HFF-Myc (cell line): ENCODE measurements around the gene RNF10.
A peak's percentile ranks its signal among the peaks of the same experiment; 100 is the strongest.

ENCODE experiments used
- DNase-seq: peaks from one replicate; pipeline ENCODE4 v3.0.0-alpha.2; 2011; ENCODE audit warnings: low read depth; ENCODE audit errors: extremely low read depth
- H3K4me3 ChIP-seq: replicated peaks from 2 replicates; pipeline ENCODE4 v1.5.1; 2011; ENCODE audit warnings: low read depth, mild to moderate bottlenecking, control low read depth, low read length
- TF ChIP-seq, protein P1 (sequence below): IDR thresholded peaks from 2 replicates; pipeline ENCODE4 v1.5.1; 2012; ENCODE audit warnings: mild to moderate bottlenecking, low read depth, low read length, control low read depth; ENCODE audit errors: missing control alignments

RNF10 gene

GRCh38 chr12:120536064-120536791 lies 2.1 kb downstream of the RNF10 start:
- TF ChIP-seq, protein P1, sequence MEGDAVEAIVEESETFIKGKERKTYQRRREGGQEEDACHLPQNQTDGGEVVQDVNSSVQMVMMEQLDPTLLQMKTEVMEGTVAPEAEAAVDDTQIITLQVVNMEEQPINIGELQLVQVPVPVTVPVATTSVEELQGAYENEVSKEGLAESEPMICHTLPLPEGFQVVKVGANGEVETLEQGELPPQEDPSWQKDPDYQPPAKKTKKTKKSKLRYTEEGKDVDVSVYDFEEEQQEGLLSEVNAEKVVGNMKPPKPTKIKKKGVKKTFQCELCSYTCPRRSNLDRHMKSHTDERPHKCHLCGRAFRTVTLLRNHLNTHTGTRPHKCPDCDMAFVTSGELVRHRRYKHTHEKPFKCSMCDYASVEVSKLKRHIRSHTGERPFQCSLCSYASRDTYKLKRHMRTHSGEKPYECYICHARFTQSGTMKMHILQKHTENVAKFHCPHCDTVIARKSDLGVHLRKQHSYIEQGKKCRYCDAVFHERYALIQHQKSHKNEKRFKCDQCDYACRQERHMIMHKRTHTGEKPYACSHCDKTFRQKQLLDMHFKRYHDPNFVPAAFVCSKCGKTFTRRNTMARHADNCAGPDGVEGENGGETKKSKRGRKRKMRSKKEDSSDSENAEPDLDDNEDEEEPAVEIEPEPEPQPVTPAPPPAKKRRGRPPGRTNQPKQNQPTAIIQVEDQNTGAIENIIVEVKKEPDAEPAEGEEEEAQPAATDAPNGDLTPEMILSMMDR, result no peak
- peak overlapping the region; percentile 84 for H3K4me3 ChIP-seq
- no peak for DNase-seq

DNA sequence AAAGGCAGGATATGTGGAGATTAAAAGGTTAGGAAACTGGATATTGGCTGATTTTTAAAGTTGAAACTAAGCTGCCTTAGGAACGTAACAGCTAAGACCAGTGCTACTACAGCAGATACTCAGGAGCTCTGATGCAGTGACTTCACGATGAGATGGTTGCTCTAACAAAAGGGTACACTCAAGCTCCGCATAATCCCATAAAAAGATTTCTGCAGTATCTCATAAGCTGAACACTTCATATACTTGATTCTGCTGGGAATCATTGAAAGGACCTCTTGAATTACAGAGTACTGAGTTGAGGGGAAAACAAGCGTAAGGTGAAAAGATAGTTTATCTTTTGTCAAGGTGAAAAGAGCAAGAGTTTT lies 3.7 kb downstream of the RNF10 start:
- DNase-seq, result no peak
- TF ChIP-seq, protein P1, result no peak
- H3K4me3 ChIP-seq, result peak overlapping the region; percentile 84

DNA sequence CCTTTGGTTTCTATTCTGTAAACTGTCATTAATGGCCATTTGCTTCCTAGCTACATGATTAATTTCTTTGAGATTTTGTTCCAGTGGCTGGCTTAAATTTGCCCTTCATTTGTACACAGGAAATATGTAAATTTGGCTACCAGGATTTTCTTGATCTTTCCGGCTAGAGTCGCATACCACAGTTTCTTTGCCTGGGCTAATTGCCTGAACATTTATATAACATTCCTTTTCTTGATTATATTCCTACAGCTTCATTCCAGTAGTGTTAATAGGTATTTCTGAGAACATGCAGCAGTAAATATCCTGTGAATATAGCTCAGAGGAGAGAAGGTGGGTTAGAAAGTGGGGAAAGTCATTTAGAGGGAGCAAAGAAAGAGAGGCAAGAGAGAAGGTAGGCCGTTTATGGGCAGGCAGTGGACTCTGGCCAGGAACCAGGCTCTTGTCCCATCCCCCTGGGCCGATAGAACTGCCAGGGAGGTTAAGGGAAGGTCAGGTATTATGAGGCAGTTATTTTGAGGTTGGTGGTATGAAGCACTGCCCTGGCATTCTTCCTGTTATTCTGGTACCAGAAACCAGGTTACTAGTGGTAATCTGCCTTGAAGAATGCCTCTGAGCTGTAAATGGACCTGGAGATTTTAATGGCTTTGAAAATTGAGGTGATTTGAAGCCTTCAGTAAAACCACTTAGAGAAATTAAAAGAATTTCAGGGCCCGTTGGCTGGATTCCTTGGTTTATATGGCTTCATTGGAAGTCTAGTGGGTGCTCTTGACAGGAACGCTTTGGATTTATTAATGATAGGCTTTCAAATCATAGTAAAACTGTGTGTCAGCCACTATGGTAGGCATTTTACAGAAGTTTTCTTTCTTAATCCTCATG lies 4.4 kb downstream of the RNF10 start:
- peak overlapping the region; percentile 84 for H3K4me3 ChIP-seq
- TF ChIP-seq, protein P1, result no peak
- DNase-seq, result no peak

GRCh38 chr12:120539303-120539702 lies 5.1 kb downstream of the RNF10 start:
- no peak overlapping the region for H3K4me3 ChIP-seq
- TF ChIP-seq, protein P1, result no peak
- DNase-seq, result no peak

GRCh38 chr12:120540445-120540844 lies 6.3 kb downstream of the RNF10 start:
- TF ChIP-seq, protein P1, result no peak
- H3K4me3 ChIP-seq, result no peak overlapping the region
- DNase-seq, result no peak

- DNase-seq, result no peak
- TF ChIP-seq, protein P1, result no peak
- H3K4me3 ChIP-seq, result no peak overlapping the region
Measured at GRCh38 chr12:120542166-120542565, 8.0 kb downstream of the RNF10 start.
